NCI-H1436 (cell line): Measurements from ENCODE around the gene ACTN3.
A peak's percentile ranks its signal among the peaks of the same experiment; 100 is the strongest.
"Not testable (repeated sequence)": the region's sequence is repeated elsewhere in the genome, so short reads cannot be mapped to it uniquely, and the experiment has no call there.

Source experiments
- DNase-seq: peaks from one replicate; lab custom pipeline; 2025; lab: John Stamatoyannopoulos, UW

The ACTN3 gene

DNA sequence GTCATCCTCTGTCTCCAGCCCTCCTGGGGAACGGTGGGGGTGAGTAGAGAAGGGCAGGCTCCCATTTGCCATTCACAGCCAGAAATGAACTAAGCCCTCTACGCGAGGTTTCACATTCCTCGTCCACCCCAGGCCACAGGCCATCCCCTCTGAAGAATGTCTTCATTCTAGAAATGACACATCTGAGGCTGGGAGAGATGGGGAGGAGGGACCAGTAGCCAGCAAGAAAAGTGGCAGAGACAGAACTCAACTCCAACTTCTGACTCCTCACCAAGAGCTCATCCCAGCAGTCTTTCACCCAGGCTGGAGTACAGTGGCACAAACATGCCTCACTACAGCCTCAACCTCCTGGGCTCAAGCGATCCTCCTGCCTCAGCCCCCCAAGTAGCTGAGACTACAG is 18.3 kb downstream of the ACTN3 start:
- no peak for DNase-seq

DNA sequence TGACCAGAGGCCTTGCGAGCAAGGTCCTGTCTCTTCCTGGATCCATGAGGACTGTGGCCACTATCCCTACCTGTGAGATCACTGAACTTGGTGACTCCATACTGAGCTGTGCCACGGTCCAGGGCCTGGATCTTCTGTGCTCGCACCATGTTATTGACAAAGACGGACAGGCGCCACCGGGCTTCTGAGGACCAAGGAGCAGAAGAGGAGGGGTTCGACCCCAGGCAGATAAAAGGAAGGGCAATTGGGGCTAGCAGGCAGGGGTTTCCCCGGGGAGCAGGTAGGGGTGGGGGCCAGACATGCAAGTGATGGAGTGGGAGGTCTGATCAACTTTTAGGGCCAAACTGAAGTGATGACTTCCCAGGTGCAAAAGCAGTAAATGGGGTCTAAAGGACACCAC is 19.5 kb downstream of the ACTN3 start:
- DNase-seq, result no peak

DNA sequence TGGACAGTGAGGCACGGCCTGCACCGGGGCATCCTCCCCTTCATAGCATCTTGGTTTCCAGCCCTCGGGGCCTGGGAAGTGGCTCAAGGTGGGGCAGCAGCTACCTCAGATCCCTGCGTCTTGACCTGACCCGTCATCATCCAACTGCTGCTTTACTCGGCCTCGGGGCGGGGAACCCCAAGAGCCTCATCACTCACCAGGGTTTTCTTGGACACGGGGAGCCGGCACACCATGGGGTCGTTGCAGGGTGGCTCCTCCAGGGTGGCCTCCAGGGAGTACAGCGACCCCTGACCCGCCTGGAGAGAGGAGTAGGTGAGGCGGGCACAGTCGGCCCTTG is 21.1 kb downstream of the ACTN3 start:
- no peak for DNase-seq

DNA sequence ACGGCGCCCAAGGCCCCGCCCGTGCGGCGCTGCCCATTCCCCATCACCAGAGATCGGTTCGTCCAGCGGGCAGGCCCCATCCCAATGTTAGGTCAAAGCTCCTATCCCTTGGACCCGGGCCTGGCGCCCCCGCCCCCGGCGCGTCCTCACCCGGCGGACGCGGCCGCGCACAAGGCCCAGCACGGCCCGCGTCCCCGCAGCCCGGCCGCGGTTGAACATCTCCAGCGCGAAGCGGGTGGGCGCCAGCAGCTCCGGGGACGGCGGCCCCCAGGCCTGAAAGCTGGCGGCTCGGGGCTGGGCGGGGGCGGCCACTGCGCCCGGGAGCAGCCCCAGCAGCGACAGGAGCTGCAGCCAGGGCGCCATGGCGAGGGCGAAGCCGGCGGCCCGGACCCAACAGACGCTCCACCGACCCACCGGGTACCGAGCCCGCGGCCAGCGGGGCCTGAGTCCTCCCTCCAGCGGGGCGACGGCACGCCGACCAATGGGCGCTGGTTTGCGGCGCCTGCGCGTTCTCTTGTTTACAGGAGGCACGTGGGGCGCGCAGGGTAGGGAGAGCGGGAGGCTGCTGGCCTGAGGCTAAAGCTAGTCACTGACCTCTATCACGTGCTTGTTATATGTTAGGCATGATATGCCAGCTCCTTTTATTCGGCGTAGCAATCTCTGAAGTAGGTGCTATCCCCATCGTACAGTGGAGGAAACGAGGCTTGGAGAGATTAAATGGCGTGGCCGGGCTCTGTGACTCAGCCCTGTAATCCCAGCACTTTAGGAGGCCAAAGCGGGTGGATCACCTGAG is 21.6 kb downstream of the ACTN3 start, which contains the start of gene CTSF:
CTSF (minus strand) TSS at position 483 of the 793 bp plus-strand sequence; CDS start at position 363, 120 bp downstream.
- DNase-seq, result peak; percentile 57

DNA sequence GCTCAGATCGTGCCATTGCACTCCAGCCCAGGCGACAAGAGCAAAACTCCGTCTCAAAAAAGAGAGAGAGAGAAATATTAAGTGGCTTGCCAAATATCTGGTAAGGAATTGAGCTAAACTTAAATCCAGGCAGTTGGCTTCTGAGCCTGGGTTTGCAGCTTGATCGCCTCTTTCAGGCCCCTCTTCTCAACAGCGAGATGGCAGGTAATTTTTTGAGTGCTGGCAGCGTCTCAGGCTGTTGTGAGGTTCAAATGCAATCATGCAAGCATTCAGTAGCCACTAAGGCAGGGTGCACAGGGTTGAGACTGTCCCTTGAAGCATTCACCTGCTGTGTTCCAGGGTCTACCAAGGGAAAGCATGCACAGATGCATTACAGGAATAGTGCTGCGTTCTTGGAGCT is 22.4 kb downstream of the ACTN3 start:
- DNase-seq, result no peak

DNA sequence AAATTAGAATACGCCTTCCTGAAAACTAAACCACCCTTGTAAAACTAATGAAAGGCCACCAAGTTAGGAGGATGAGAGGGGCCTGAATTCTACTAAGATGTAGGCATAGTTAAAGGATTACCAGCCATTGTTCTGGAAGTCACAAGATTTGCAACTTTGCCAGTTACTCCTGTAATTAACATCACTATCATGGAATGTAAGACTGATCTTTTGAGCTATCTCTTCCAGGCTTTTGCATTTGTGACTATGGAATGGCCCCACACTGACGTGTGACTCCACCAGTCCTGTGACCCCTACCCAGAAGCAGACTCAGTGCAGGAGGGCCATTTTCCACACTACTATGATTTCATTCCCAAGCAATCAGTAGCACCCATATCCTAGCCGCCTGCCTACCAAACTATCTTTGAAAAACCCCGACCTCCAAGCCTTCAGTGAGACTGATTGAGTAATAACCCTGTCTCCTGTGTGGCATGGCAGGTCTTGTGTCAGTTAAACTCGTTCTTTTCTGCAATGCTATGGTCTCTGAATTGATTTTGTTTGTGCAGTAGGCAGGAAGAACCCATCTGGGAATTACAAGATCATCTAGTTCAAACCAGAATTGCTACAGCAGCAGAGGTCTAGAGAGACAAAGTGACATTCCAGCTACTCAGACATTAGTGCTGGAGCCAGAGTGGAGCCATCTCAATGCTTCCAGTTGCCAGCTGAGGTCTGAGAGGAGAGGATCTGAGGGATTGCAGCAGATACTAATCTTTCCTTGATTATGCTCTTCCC is 23.6 kb downstream of the ACTN3 start:
- no peak for DNase-seq

DNA sequence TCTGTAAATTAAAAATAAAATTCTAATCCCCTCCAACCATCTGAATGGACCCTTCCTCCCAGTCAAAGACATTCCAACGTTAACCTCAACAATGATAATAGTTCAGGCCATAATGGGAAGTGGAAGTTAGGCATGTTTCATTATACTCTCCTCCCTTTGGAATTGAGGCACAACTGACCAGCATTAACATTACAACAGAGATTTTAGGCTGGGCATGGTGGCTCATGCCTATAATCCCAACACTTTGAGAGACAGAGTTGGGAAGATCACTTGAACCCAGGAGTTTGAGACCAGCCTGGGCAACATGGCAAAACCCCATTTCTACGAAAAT is 24.1 kb downstream of the ACTN3 start:
- DNase-seq, result no peak

DNA sequence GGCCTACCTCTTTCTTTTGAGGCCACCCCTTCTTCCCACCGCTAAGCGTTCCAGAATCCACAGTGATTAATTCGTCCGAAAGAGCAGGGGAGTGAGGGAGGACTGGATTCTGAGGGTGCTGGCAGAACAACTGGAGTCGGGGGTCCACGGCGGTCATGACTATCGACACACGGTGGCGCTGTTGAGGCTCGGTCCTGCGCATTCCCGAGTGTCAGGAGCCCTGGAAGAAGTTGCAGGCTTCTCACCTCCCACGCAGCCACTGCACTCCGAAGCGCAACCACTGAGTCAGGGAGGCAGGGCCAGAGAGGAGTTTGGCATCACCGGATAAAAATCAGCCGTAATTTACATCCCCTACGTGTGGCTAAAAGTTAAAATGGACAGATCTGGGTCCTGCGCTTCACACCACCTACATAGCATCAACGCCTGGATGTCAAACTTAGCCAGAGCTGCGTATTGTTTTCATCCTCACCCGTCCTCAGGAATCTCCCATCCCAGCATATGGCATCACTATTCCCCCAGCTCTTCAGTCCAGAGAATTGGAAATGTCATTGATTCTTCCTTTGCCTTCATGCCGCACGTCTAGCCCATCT is 32.4 kb downstream of the ACTN3 start:
- DNase-seq, result peak; percentile 53

GRCh38 chr11:66580803-66581202 is 34.1 kb downstream of the ACTN3 start:
- DNase-seq, result no peak

GRCh38 chr11:66581261-66581660 is 34.6 kb downstream of the ACTN3 start:
- no peak for DNase-seq

GRCh38 chr11:66582565-66583147 is 36.0 kb downstream of the ACTN3 start:
- not testable (repeated sequence) for DNase-seq

DNA sequence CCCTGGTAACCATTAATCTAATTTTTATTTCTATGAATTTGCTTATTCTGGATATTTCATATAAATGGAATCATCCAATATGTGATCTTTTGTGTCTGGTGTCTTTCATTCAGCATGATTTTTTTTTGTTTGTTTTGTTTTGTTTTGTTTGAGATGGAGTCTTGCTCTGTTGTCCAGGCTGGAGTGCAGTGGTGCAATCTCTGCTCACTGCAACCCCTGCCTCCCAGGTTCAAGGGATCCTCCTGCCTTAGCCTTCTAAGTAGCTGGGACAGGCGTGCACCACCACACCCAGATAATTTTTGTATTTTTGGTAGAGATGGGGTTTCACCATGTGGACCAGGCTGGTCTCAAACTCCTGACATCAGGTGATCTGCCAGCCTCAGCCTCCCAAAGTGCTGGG is 38.7 kb downstream of the ACTN3 start:
- DNase-seq, result not testable (repeated sequence)

GRCh38 chr11:66586136-66586535 is 39.4 kb downstream of the ACTN3 start:
- no peak for DNase-seq

- DNase-seq, result not testable (repeated sequence)
These were observed 42.6 kb downstream of the ACTN3 start for GRCh38 chr11:66589315-66589714.

GRCh38 chr11:66589996-66590675 is 43.4 kb downstream of the ACTN3 start:
- DNase-seq, result no peak

- no peak for DNase-seq
These were observed 44.5 kb downstream of the ACTN3 start for GRCh38 chr11:66591175-66591574.

- DNase-seq, result peak; percentile 94
These were observed 46.0 kb downstream of the ACTN3 start, which contains the start of the genes CCDC87 and CCS for GRCh38 chr11:66592457-66593302. CCDC87 (minus strand) TSS chr11:66593063; CDS start chr11:66593015, 48 bp downstream. CCS (plus strand) TSS chr11:66593185; CDS start chr11:66593262, 77 bp downstream.

GRCh38 chr11:66593303-66593635 is 46.6 kb downstream of the ACTN3 start:
- no peak for DNase-seq

- DNase-seq, result no peak
These were observed 46.9 kb downstream of the ACTN3 start for GRCh38 chr11:66593650-66594049.

DNA sequence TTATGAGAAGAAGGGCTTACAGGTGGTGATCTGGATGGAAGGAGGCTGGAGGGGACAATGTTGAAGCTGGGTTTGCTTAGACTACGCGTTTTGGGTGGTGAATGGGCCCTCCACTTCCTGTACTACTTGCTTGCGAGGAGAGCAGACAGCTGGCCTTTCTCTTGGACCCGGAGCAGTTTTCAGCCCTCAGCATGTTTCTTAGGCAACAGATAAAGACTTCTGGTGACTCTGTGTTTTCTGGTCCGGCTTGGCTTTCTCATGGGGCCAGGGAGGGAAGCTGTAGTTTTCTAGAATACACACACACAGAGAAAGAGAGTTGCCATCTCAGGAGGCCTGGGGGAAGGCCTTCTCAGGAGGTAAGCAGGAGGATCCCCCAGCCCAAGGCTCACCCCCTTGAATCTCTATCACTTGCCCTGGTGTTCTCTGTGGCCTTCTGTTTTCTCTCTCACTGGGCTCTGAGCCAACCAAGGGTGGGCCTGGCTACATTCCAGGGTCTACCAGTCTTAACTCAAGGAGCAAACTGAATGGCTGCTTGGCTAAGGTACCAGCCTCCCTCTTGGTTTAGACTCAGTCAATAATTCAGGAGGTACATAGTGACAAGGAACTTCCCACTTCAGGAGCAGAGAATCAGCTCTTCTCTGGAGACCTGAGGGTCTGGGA is 48.7 kb downstream of the ACTN3 start:
- DNase-seq, result no peak

DNA sequence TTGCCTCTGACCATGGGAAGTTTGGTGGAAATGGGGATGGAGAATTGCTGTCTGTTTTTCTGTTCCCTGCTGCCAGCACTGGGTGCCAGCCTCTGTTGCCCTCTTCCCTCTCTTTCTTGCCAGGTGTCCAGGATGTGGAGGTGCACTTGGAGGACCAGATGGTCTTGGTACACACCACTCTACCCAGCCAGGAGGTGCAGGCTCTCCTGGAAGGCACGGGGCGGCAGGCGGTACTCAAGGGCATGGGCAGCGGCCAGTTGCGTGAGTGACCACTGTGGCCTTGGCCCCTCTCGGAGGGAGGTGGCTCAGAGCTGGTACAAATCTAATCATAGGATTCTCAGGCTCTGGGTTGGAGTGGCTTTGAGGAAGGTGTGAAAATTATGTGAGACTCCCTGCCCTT is 52.3 kb downstream of the ACTN3 start:
- no peak for DNase-seq
